Measurements from ENCODE around the gene RXFP3. TPM values are rescaled to one million over a fixed set of nuclear protein-coding genes. Genes with fewer than 3 reads are reported as not detected.
A peak's percentile ranks its signal among the peaks of the same experiment; 100 is the strongest.

The RXFP3 gene
- total and polyA plus RNA-seq, 8 donors = 0.09 to 0.10 TPM; not detected in 6

DNA sequence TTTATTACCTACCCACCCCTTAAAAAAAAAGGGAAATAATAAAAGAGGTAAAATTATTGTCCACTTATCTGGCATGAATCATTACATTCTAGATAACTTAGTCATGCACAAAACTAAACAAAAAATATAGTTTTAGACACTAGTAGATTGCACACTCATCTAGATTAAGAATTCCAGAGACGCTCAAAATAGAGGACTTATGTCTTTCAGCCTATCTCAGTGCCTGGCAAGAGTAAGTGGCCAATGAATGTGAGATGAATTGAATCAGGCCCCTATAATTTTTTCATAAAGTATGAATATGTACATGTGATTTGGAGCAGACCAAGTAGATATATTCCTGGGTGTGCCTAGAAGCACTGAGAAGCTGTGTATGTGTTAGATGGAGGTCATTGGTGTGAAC, 2.0 kb upstream of the RXFP3 start:
- H3K27me3 ChIP-seq = peaks cover 34 to 51% of the 10 kb centered on the region in 2 donors
- intact Hi-C loops (cut with DNase I) = loop anchor here in 1 of 2 donors (10.0 kb wide), 1 partner anchor 459 kb away; no protein-coding TSS in a partner anchor
- no peak overlapping the region for H3K4me3 ChIP-seq
- no peaks in the 10 kb centered on the region for H3K9me3 ChIP-seq
- DNase-seq = no peak
- H3K27ac ChIP-seq = no peak overlapping the region
- H3K4me1 ChIP-seq = peaks cover 11 to 12% of the 10 kb centered on the region in 2 donors
- H3K36me3 ChIP-seq = no peaks in the 10 kb centered on the region
- TF ChIP-seq CTCF (IDR thresholded peaks at IDR 0.05) = no peak
- no peak for ATAC-seq

- intact Hi-C loops (cut with DNase I) = loop anchor here in 1 of 2 donors (10.0 kb wide), 1 partner anchor 461 kb away; no protein-coding TSS in a partner anchor
- no peaks in the 10 kb centered on the region for H3K36me3 ChIP-seq
- H3K4me3 ChIP-seq = peak overlapping the region; percentile 4 to 15
- H3K27me3 ChIP-seq = peaks cover 35 to 69% of the 10 kb centered on the region in 2 donors
- no peaks in the 10 kb centered on the region for H3K9me3 ChIP-seq
- peaks cover 11 to 12% of the 10 kb centered on the region in 2 donors for H3K4me1 ChIP-seq
- peak in 1 of 2 donors; percentile 8 for TF ChIP-seq CTCF (IDR thresholded peaks at IDR 0.05)
- H3K27ac ChIP-seq = no peak overlapping the region
- peak; percentile 46 to 86 (median 76) for DNase-seq
- ATAC-seq = peak; percentile 90
These were observed 194 bp upstream of the RXFP3 start for GRCh38 chr5:33936004-33936380.

DNA sequence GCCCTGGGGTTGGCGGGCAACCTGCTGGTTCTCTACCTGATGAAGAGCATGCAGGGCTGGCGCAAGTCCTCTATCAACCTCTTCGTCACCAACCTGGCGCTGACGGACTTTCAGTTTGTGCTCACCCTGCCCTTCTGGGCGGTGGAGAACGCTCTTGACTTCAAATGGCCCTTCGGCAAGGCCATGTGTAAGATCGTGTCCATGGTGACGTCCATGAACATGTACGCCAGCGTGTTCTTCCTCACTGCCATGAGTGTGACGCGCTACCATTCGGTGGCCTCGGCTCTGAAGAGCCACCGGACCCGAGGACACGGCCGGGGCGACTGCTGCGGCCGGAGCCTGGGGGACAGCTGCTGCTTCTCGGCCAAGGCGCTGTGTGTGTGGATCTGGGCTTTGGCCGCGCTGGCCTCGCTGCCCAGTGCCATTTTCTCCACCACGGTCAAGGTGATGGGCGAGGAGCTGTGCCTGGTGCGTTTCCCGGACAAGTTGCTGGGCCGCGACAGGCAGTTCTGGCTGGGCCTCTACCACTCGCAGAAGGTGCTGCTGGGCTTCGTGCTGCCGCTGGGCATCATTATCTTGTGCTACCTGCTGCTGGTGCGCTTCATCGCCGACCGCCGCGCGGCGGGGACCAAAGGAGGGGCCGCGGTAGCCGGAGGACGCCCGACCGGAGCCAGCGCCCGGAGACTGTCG, 976 bp downstream of the RXFP3 start:
- Histone ChIP-seq H3K9me3 (no peaks in the 10 kb centered on the region), H3K36me3 (no peaks in the 10 kb centered on the region), H3K27me3 (peaks cover 35 to 79% of the 10 kb centered on the region in 2 donors), H3K27ac (no peak overlapping the region), H3K4me1 (peaks cover 11 to 12% of the 10 kb centered on the region in 2 donors), H3K4me3 (peak overlapping the region in 1 of 2 donors; percentile 6)
- TF ChIP-seq CTCF (IDR thresholded peaks at IDR 0.05) = no peak
- intact Hi-C loops (cut with DNase I) = loop anchor here in 1 of 2 donors (10.0 kb wide), 1 partner anchor 462 kb away; no protein-coding TSS in a partner anchor
- peak in 1 of 4 donors; percentile 62 for DNase-seq
- ATAC-seq = no peak

GRCh38 chr5:33937707-33938506, 1.7 kb downstream of the RXFP3 start:
- H3K27me3 ChIP-seq = peaks cover 35 to 83% of the 10 kb centered on the region in 2 donors
- no peak overlapping the region for H3K4me3 ChIP-seq
- no peaks in the 10 kb centered on the region for H3K36me3 ChIP-seq
- ATAC-seq (no peak), DNase-seq (no peak)
- peaks cover 11 to 12% of the 10 kb centered on the region in 2 donors for H3K4me1 ChIP-seq
- intact Hi-C loops (cut with DNase I) = loop anchor here in 1 of 2 donors (10.0 kb wide), 1 partner anchor 463 kb away; no protein-coding TSS in a partner anchor
- H3K27ac ChIP-seq = no peak overlapping the region
- H3K9me3 ChIP-seq = no peaks in the 10 kb centered on the region
- no peak for TF ChIP-seq CTCF (IDR thresholded peaks at IDR 0.05)

DNA sequence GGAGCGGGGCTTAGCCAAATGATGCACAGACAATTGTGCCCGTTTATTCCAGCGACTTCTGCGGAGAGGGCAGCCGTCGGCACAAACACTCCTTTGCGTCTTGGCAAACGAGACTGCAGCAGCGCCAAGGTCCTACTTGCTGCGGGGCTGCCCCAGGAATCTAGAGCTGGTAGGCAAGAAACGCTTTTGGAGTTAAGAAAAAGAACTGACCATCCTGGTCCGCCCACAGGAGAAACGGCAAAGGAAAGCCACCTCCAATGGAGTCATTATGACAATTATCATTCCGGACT, 2.3 kb downstream of the RXFP3 start:
- intact Hi-C loops (cut with DNase I) = loop anchor here in 1 of 2 donors (10.0 kb wide), 1 partner anchor 464 kb away; no protein-coding TSS in a partner anchor
- Histone ChIP-seq H3K4me3 (no peak overlapping the region), H3K27me3 (peaks cover 35 to 82% of the 10 kb centered on the region in 2 donors), H3K9me3 (no peaks in the 10 kb centered on the region), H3K27ac (no peak overlapping the region), H3K36me3 (no peaks in the 10 kb centered on the region), H3K4me1 (peaks cover 11 to 12% of the 10 kb centered on the region in 2 donors)
- no peak for TF ChIP-seq CTCF (IDR thresholded peaks at IDR 0.05)
- no peak for ATAC-seq
- no peak for DNase-seq

All from left lung (tissue), 10 donors.